Measurements from ENCODE around the gene ZBTB34. TPM values are rescaled to one million over a fixed set of nuclear protein-coding genes. Genes with fewer than 3 reads are reported as not detected.

Gene ZBTB34
- total and polyA plus RNA-seq, 9 of the 15 experiments (the other 6 are each of a cell fraction or from before 2014, with no cell fraction given): 2.7 to 15.6 (median 9.8) TPM

DNA sequence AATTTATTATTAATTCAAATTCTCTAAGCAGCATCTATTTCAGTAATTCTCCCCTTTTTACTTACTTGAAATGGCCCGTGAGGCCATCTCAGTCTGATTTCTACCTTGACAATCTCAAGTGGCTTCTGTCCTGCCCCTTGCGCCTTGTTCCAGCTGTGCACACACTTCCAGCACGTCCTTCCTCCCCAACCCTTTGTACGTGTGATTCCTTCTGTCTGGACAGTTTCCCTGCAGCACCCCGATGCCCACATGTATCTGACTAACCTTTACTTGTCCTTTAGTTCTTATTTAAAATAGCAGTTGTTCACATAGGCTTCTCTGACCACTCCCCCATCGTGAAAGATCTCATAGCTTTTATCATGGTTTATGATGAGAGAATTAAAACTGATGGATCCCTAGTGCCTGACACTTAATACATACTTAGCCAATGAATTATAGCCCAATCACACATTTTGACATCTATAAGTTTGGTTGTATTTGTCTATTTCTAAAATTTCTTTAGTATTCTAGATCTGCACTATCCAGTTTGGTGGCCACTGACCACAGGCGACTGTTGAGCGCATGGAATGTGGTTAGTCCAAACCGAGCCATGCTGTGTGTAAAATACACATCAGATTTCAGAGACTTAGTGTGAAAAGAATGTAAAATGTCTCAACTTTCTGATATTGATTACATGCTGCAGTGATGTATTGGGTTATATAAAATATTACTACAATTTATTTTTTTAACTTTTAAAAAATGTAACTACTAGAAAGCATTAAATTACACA is 14.3 kb downstream of the ZBTB34 start:
- DNase-seq (ENCODE audit: extremely low read depth in 1 of 4, low spot score in 3 of 4) (no peak), ATAC-seq (peak; percentile 57), FAIRE-seq (peak; percentile 54)
- WGBS (ENCODE audit: insufficient coverage, low coverage, missing lambda C conversion rate): 62% methylated on average over 9 of the region's 9 CpGs
- H3K4me3 ChIP-seq: no peak overlapping the region
- peaks cover 30% of the 10 kb centered on the region; the same call in 2 of the 3 replicates for H3K79me2 ChIP-seq (ENCODE audit: control insufficient read depth, insufficient read depth, low read length)
- BruUV-seq (replicated peaks): no TSS peak
- H3K9ac ChIP-seq (ENCODE audit: insufficient read depth in 1 of 2, low read depth in 2 of 2, low read length in 2 of 2): peak overlapping the region in 1 of 2 experiments; percentile 26; a peak in 1 of 4 replicates
- intact Hi-C loops (cut with micrococcal nuclease) (no loop called here), in situ Hi-C loops (cut with MboI) (no loop called here)
- no peaks in the 10 kb centered on the region for H3K27me3 ChIP-seq (ENCODE audit: control insufficient read depth in 2 of 2, insufficient read depth in 2 of 2, low read length in 2 of 2)
- H4K20me1 ChIP-seq (replicated peaks; ENCODE audit: control insufficient read depth, insufficient read depth, low read length): no peaks in the 10 kb centered on the region; the same call in 1 of the 2 replicates
- peaks cover 11% of the 10 kb centered on the region; the same call in 2 of the 3 replicates for H3K36me3 ChIP-seq (ENCODE audit: control insufficient read depth, insufficient read depth, low read length)
- TF ChIP-seq ZFP1 (CRISPR knock-in tag; IDR thresholded peaks at IDR 0.05): no peak
- no peak for TF ChIP-seq POLR2H (tag; IDR thresholded peaks at IDR 0.05; ENCODE audit: low read depth)
- TF ChIP-seq, protein P1, sequence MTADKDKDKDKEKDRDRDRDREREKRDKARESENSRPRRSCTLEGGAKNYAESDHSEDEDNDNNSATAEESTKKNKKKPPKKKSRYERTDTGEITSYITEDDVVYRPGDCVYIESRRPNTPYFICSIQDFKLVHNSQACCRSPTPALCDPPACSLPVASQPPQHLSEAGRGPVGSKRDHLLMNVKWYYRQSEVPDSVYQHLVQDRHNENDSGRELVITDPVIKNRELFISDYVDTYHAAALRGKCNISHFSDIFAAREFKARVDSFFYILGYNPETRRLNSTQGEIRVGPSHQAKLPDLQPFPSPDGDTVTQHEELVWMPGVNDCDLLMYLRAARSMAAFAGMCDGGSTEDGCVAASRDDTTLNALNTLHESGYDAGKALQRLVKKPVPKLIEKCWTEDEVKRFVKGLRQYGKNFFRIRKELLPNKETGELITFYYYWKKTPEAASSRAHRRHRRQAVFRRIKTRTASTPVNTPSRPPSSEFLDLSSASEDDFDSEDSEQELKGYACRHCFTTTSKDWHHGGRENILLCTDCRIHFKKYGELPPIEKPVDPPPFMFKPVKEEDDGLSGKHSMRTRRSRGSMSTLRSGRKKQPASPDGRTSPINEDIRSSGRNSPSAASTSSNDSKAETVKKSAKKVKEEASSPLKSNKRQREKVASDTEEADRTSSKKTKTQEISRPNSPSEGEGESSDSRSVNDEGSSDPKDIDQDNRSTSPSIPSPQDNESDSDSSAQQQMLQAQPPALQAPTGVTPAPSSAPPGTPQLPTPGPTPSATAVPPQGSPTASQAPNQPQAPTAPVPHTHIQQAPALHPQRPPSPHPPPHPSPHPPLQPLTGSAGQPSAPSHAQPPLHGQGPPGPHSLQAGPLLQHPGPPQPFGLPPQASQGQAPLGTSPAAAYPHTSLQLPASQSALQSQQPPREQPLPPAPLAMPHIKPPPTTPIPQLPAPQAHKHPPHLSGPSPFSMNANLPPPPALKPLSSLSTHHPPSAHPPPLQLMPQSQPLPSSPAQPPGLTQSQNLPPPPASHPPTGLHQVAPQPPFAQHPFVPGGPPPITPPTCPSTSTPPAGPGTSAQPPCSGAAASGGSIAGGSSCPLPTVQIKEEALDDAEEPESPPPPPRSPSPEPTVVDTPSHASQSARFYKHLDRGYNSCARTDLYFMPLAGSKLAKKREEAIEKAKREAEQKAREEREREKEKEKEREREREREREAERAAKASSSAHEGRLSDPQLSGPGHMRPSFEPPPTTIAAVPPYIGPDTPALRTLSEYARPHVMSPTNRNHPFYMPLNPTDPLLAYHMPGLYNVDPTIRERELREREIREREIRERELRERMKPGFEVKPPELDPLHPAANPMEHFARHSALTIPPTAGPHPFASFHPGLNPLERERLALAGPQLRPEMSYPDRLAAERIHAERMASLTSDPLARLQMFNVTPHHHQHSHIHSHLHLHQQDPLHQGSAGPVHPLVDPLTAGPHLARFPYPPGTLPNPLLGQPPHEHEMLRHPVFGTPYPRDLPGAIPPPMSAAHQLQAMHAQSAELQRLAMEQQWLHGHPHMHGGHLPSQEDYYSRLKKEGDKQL (CRISPR knock-in tag; IDR thresholded peaks at IDR 0.05; ENCODE audit: borderline replicate concordance): no peak
- no peak for TF ChIP-seq ZNF77 (CRISPR knock-in tag; IDR thresholded peaks at IDR 0.05)
- POLR2A ChIA-PET: interaction anchor here (0.9 to 3.9 kb wide), 2 partner anchors 12 to 50 kb away, joined by 3 to 20 read pairs; no protein-coding TSS in a partner anchor
- no peak overlapping the region for H3K4me2 ChIP-seq (ENCODE audit: insufficient read depth, low read length)
- H3K4me1 ChIP-seq (replicated peaks in 1 of 2; ENCODE audit: control insufficient read depth in 2 of 2, insufficient read depth in 2 of 2, low read length in 2 of 2): peaks cover 3 to 7% of the 10 kb centered on the region in 2 experiments; a peak in 1 of 5 replicates
- no peak overlapping the region for H2AFZ ChIP-seq (ENCODE audit: low read depth, low read length)
- no peak overlapping the region for H3K27ac ChIP-seq (ENCODE audit: extremely low read depth, low read depth, low read length)
- H3K9me1 ChIP-seq (ENCODE audit: control insufficient read depth, insufficient read depth, low read length): no peaks in the 10 kb centered on the region
- no peaks in the 10 kb centered on the region for H3K9me3 ChIP-seq (replicated peaks; ENCODE audit: control insufficient read depth, insufficient read depth, low read depth, low read length)
- CTCF ChIA-PET (ENCODE audit: low intra/inter-chr PET ratio): no interaction called here

Data from K562 (cell line).